Mucosa of descending colon (tissue), 3 donors: ENCODE results near the gene PTPRN2. TPM values are rescaled to one million over a fixed set of nuclear protein-coding genes. Genes with fewer than 3 reads are reported as not detected.

Source experiments
- ATAC-seq: fragments of 200-7000 bp; cut with Tn5 transposase; one replicate; pipeline ENCODE4 v1.9.1; 2020; ENCODE audit warnings: mild to moderate bottlenecking, moderate library complexity
- DNase-seq, 3 donors: peaks; one replicate each; pipeline ENCODE4 v3.0.0-alpha.2; 2020
- H3K36me3 ChIP-seq: fragments of 200-600 bp; one replicate; pipeline ENCODE4 v1.8.0; 2021; ENCODE audit warnings: low read depth, mild to moderate bottlenecking
- H3K4me1 ChIP-seq: fragments of 200-600 bp; one replicate; pipeline ENCODE4 v1.8.0; 2021; ENCODE audit warnings: low read depth, mild to moderate bottlenecking
- H3K4me3 ChIP-seq: fragments of 200-600 bp; one replicate; pipeline ENCODE4 v1.8.0; 2021; ENCODE audit warnings: mild to moderate bottlenecking
- H3K9me3 ChIP-seq: fragments of 200-600 bp; one replicate; pipeline ENCODE4 v1.8.0; 2021; ENCODE audit warnings: mild to moderate bottlenecking
- CTCF ChIP-seq: fragments of 200-600 bp; IDR thresholded peaks from one replicate; pipeline ENCODE4 v1.8.0; 2022; ENCODE audit warnings: antibody characterized with exemption, mild to moderate bottlenecking
- intact Hi-C, 2 donors: fragments of 100-400 bp; cut with DNase I in 1 of 2; cut with micrococcal nuclease in 1 of 2; formaldehyde crosslinking; loops; one replicate each; pipeline versions ENCODE4 v1.11.0 to v1.11.1; 2022; cut with DNase I, micrococcal nuclease
- total RNA-seq, 3 donors: library from RNA; stranded (reverse); fragmentation: NEBNext Ultra II Directional in 2 of 3; extraction: Animal tissue kit (Norgen Biotek cat#: 25700) in 2 of 3; gene quantifications; one replicate each; pipeline versions ENCODE4 v1.2.1 to v1.2.4, GENCODE V29; 2021 to 2023
- donor health status: DM: no; HTN: no; CAD: no; lungs with moderate emphysema.
- donor health status: DM: no; HTN: no; CAD: no.
- donor health status: DM: no; HTN: yes; CAD: no.

Gene PTPRN2
- total RNA-seq, 3 donors from 2014 or later = 12.5 to 28.0 (median 26.2) TPM

DNA sequence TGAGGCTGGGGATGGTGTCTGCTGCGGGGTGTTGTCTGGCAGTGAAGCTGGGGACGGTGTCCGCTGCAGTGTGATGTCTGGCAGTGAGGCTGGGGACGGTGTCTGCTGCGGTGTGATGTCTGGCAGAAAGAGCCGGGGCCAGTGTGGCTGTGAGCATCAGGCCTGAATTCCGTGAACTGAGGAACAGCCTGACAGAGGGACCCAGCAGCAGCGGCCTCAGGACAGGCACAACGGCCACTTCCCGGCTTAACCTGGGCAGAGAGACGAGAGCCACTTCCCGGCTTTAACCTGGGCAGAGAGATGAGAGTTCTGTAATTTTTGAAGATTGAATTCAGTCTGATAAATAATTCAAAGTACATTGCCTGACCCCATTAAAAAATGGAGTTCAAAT, 321.2 kb downstream of the PTPRN2 start:
- TF ChIP-seq CTCF = no peak

GRCh38 chr7:158265743-158266080, 321.9 kb downstream of the PTPRN2 start:
- H3K9me3 ChIP-seq = no peaks in the 10 kb centered on the region
- ATAC-seq (no peak), DNase-seq (no peak)
- TF ChIP-seq CTCF = no peak
- H3K4me3 ChIP-seq = no peak overlapping the region
- peaks cover 21% of the 10 kb centered on the region for H3K4me1 ChIP-seq
- H3K36me3 ChIP-seq = no peaks in the 10 kb centered on the region
- intact Hi-C loops = no loop called here

More for the DNA sequence above, 321.2 kb downstream of the PTPRN2 start:
- intact Hi-C loops = no loop called here
- ATAC-seq (no peak), DNase-seq (no peak)
- Histone ChIP-seq H3K9me3 (no peaks in the 10 kb centered on the region), H3K4me3 (no peak overlapping the region), H3K36me3 (no peaks in the 10 kb centered on the region), H3K4me1 (peaks cover 21% of the 10 kb centered on the region)

- H3K36me3 ChIP-seq = no peaks in the 10 kb centered on the region
- H3K9me3 ChIP-seq = no peaks in the 10 kb centered on the region
- DNase-seq (no peak), ATAC-seq (no peak)
- no peak overlapping the region for H3K4me3 ChIP-seq
- intact Hi-C loops = no loop called here
- peaks cover 21% of the 10 kb centered on the region for H3K4me1 ChIP-seq
- TF ChIP-seq CTCF = no peak
Measured at GRCh38 chr7:158264881-158265742, 322.5 kb downstream of the PTPRN2 start.

DNA sequence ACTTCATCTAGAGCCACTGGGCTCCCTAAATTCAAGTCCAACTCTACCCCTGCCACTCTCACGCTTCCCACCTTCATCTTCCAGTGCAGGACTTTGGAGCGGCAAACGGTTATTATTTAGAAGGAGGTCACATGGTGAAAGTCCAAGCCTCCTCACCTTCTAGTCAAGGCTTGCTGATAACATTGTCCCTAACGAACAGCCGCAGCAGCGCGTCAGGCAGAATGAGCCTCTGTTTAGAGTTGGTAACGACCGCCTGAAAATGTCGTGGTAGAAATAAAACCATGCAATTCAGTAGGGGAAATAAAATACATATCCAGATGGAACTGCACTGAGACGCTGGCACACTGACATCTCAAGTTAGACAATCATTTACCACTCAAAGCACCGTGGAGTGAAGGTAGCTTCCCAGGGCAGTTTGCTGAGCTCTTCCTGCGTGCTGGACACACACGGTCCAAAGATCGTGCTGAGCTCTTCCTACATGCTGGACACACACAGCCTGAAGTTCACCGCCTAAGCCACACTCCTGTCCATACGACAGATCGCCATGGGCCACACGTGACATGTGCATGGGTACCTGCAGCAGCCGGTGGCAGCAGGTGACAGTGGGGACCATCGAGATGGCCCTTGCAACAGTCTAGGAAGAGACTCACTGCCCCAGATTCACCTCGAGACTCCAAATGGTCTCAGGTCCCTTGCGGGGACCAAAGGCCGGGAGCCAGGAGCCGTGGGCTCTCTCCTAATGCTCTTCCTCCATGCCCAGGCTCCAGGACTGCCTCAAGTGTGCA, 323.5 kb downstream of the PTPRN2 start:
- ATAC-seq (peak; percentile 82), DNase-seq (peak in 2 of 3 donors; percentile 59 to 73)
- H3K4me1 ChIP-seq = peaks cover 21% of the 10 kb centered on the region
- H3K36me3 ChIP-seq = no peaks in the 10 kb centered on the region
- intact Hi-C loops = no loop called here
- H3K4me3 ChIP-seq = no peak overlapping the region
- TF ChIP-seq CTCF = no peak
- no peaks in the 10 kb centered on the region for H3K9me3 ChIP-seq

GRCh38 chr7:158263110-158263963, 324.3 kb downstream of the PTPRN2 start:
- peak; percentile 51 for ATAC-seq
- no peaks in the 10 kb centered on the region for H3K36me3 ChIP-seq
- DNase-seq = peak in 2 of 3 donors; percentile 37 to 46
- intact Hi-C loops = no loop called here
- no peak for TF ChIP-seq CTCF
- no peak overlapping the region for H3K4me3 ChIP-seq
- H3K9me3 ChIP-seq = no peaks in the 10 kb centered on the region
- H3K4me1 ChIP-seq = peaks cover 21% of the 10 kb centered on the region
